H1 (cell line): ENCODE results near the gene FABP7. TPM values are rescaled to one million over a fixed set of nuclear protein-coding genes. Genes with fewer than 3 reads are reported as not detected.

Source experiments
- CTCF ChIA-PET: fragments of 300-600 bp; sonication (Branson Sonifier 250); formaldehyde crosslinking; loops from one replicate; lab custom pipeline; 2021; ENCODE audit not compliant: partially characterized antibody; lab: Charles Lee
- POLR2A ChIA-PET: fragments of 300-600 bp; sonication (Branson Sonifier 250); formaldehyde crosslinking; loops from one replicate; lab custom pipeline; 2021; ENCODE audit warnings: inconsistent platforms; ENCODE audit not compliant: partially characterized antibody; lab: Charles Lee
- DNase-seq, 2 experiments: peaks; one replicate each; pipeline versions ENCODE4 v3.0.0 to v3.0.0-alpha.2; 2010 to 2022; ENCODE audit warnings: low spot score in 2 of 2, low read depth in 1 of 2, mixed read lengths in 1 of 2
- FAIRE-seq: peaks from 2 replicates; lab custom pipeline; 2011; peaks lifted over from hg19 to GRCh38; lab: Jason Lieb, UNC
- H2AFZ ChIP-seq: 2 replicates; pipeline ENCODE4 v1.8.1; 2012; ENCODE audit warnings: low read length, inconsistent platforms
- H2AK5ac ChIP-seq: 2 replicates; pipeline ENCODE4 v1.6.1; 2013; ENCODE audit warnings: low read depth, low read length
- H2BK120ac ChIP-seq: replicated peaks from 2 replicates; pipeline ENCODE3; 2013; ENCODE audit warnings: low read depth, low read length, inconsistent platforms
- H2BK12ac ChIP-seq: 2 replicates; pipeline ENCODE4 v1.6.1; 2013; ENCODE audit warnings: low read depth, low read length
- H2BK15ac ChIP-seq: 2 replicates; pipeline ENCODE4 v1.6.1; 2013; ENCODE audit warnings: low read length
- H2BK20ac ChIP-seq: 2 replicates; pipeline ENCODE4 v1.6.1; 2013; ENCODE audit warnings: low read length
- H2BK5ac ChIP-seq: 2 replicates; pipeline ENCODE4 v1.6.1; 2013; ENCODE audit warnings: low read depth, low read length
- H3K14ac ChIP-seq: 2 replicates; pipeline ENCODE4 v1.6.1; 2013; ENCODE audit warnings: inconsistent platforms; ENCODE audit not compliant: insufficient read length
- H3K18ac ChIP-seq: 2 replicates; pipeline ENCODE4 v1.6.1; 2013; ENCODE audit warnings: low read length; ENCODE audit errors: extremely low read depth
- H3K23ac ChIP-seq: 2 replicates; pipeline ENCODE4 v1.6.1; 2013; ENCODE audit warnings: inconsistent platforms; ENCODE audit not compliant: insufficient read length
- H3K23me2 ChIP-seq: 2 replicates; pipeline ENCODE4 v1.6.1; 2013; ENCODE audit warnings: low read depth, low read length
- H3K27ac ChIP-seq: 2 replicates; pipeline ENCODE4 v1.6.1; 2011; ENCODE audit warnings: low read depth, low read length, inconsistent platforms
- H3K27me3 ChIP-seq, 4 experiments: replicated peaks in 1 of 4; 1 replicate in 1 of 4; 2 replicates in 3 of 4; pipeline versions ENCODE4 v1.6.1 to v1.8.1; 2011 to 2013; ENCODE audit warnings: low read length in 3 of 4, mild to moderate bottlenecking in 3 of 4, inconsistent platforms in 2 of 4, mixed read lengths in 2 of 4, moderate library complexity in 1 of 4; ENCODE audit not compliant: control insufficient read depth in 3 of 4, insufficient read depth in 3 of 4; ENCODE audit errors: extremely low read depth in 1 of 4
- H3K36me3 ChIP-seq, 4 experiments: 2 replicates each; pipeline versions ENCODE4 v1.6.1 to v1.8.1; 2011 to 2013; ENCODE audit warnings: mild to moderate bottlenecking in 4 of 4, low read length in 3 of 4, moderate library complexity in 2 of 4, control low read depth in 1 of 4, inconsistent platforms in 1 of 4; ENCODE audit not compliant: insufficient read depth in 4 of 4, control insufficient read depth in 2 of 4
- H3K4ac ChIP-seq: replicated peaks from 2 replicates; pipeline ENCODE3; 2013; ENCODE audit warnings: low read length, low read depth, mixed read lengths, inconsistent platforms; ENCODE audit not compliant: insufficient read length
- H3K4me1 ChIP-seq, 4 experiments: replicated peaks in 1 of 4; 1 replicate in 1 of 4; 2 replicates in 3 of 4; pipeline versions ENCODE4 v1.6.1 to v1.8.1; 2011 to 2013; ENCODE audit warnings: low read length in 3 of 4, inconsistent platforms in 2 of 4, mixed read lengths in 1 of 4; ENCODE audit not compliant: insufficient read depth in 4 of 4, control insufficient read depth in 3 of 4
- H3K4me2 ChIP-seq, 2 experiments: 2 replicates each; pipeline versions ENCODE4 v1.6.1 to v1.8.1; 2011 to 2013; ENCODE audit warnings: low read depth in 2 of 2, low read length in 2 of 2, control low read depth in 1 of 2, inconsistent platforms in 1 of 2, mild to moderate bottlenecking in 1 of 2; ENCODE audit not compliant: insufficient read depth in 1 of 2
- H3K4me3 ChIP-seq, 4 experiments: fragments of 200-600, 300-600 bp in 1 of 4; sonication (generic), shearing (Covaris generic), sonication (Bioruptor Twin) in 1 of 4; 2 replicates each; pipeline versions ENCODE4 v1.5.1 to v1.8.1; 2011 to 2016; ENCODE audit warnings: low read length in 4 of 4, low read depth in 3 of 4, control low read depth in 2 of 4, inconsistent platforms in 2 of 4, mild to moderate bottlenecking in 2 of 4, mixed read lengths in 1 of 4, moderate library complexity in 1 of 4; ENCODE audit not compliant: insufficient read depth in 2 of 4; ENCODE audit errors: extremely low read depth in 1 of 4
- H3K56ac ChIP-seq: replicated peaks from 2 replicates; pipeline ENCODE3; 2013; ENCODE audit warnings: low read depth, mild to moderate bottlenecking, mixed read lengths, low read length, inconsistent platforms; ENCODE audit not compliant: insufficient read length
- H3K79me1 ChIP-seq: 2 replicates; pipeline ENCODE4 v1.6.1; 2013; ENCODE audit warnings: low read depth, low read length, control low read depth
- H3K79me2 ChIP-seq, 2 experiments: 2 replicates each; pipeline versions ENCODE4 v1.6.1 to v1.8.1; 2012 to 2013; ENCODE audit warnings: low read length in 2 of 2, mild to moderate bottlenecking in 2 of 2, inconsistent platforms in 1 of 2; ENCODE audit not compliant: insufficient read depth in 2 of 2, control insufficient read depth in 1 of 2
- H3K9ac ChIP-seq, 4 experiments: replicated peaks in 1 of 4; 1 replicate in 1 of 4; 2 replicates in 3 of 4; pipeline versions ENCODE4 v1.6.1 to v1.8.1; 2011 to 2013; ENCODE audit warnings: low read depth in 3 of 4, low read length in 3 of 4, control low read depth in 2 of 4, mild to moderate bottlenecking in 2 of 4, moderate library complexity in 2 of 4, inconsistent platforms in 1 of 4; ENCODE audit errors: extremely low read depth in 1 of 4
- H3K9me3 ChIP-seq, 2 experiments: 2 replicates each; pipeline versions ENCODE4 v1.6.1 to v1.8.1; 2012 to 2013; ENCODE audit warnings: mild to moderate bottlenecking in 2 of 2, moderate library complexity in 2 of 2, control low read depth in 1 of 2, inconsistent platforms in 1 of 2, low read depth in 1 of 2, low read length in 1 of 2, mixed read lengths in 1 of 2; ENCODE audit not compliant: insufficient read depth in 2 of 2
- H4K20me1 ChIP-seq, 2 experiments: replicated peaks in 1 of 2; 2 replicates each; pipeline versions ENCODE3 to v1.8.1; 2011 to 2013; ENCODE audit warnings: inconsistent platforms in 2 of 2, low read length in 2 of 2, mild to moderate bottlenecking in 1 of 2; ENCODE audit not compliant: insufficient read depth in 2 of 2, control insufficient read depth in 1 of 2
- H4K5ac ChIP-seq: 2 replicates; pipeline ENCODE4 v1.6.1; 2013; ENCODE audit warnings: low read length, low read depth, mixed read lengths, inconsistent platforms; ENCODE audit not compliant: insufficient read length
- H4K8ac ChIP-seq: 2 replicates; pipeline ENCODE4 v1.8.0; 2013; ENCODE audit warnings: mild to moderate bottlenecking, moderate library complexity, low read length, inconsistent platforms; ENCODE audit not compliant: insufficient read depth; ENCODE audit errors: extremely low read depth
- H4K91ac ChIP-seq: replicated peaks from 2 replicates; pipeline ENCODE3; 2013; ENCODE audit warnings: low read length, mixed read lengths, inconsistent platforms; ENCODE audit not compliant: insufficient read length
- CHD2 ChIP-seq: IDR thresholded peaks from 2 replicates; pipeline ENCODE4 v1.6.1; 2012; ENCODE audit warnings: low read length, improper control_type of control experiment
- EZH2 ChIP-seq: fragments of 200-600 bp; sonication (generic); IDR thresholded peaks from 2 replicates; pipeline ENCODE4 v1.7.1; 2012; ENCODE audit warnings: low read depth, mild to moderate bottlenecking, moderate library complexity, low read length, inconsistent platforms; ENCODE audit not compliant: severe bottlenecking
- KDM1A ChIP-seq: fragments of 200-600, 300-600 bp; sonication (generic); IDR thresholded peaks from 2 replicates; pipeline ENCODE4 v1.7.1; 2016; ENCODE audit warnings: mild to moderate bottlenecking, low read length, borderline replicate concordance
- KDM4A ChIP-seq: IDR thresholded peaks from one replicate; pipeline ENCODE4 v1.7.1; 2012; ENCODE audit warnings: low read depth, mild to moderate bottlenecking, moderate library complexity, low read length, inconsistent platforms; ENCODE audit not compliant: severe bottlenecking
- SIN3A ChIP-seq, 2 experiments: IDR thresholded peaks in 1 of 2; conservative IDR thresholded peaks in 1 of 2; 2 replicates each; pipeline ENCODE4 v1.6.1; 2011 to 2012; ENCODE audit warnings: low read length in 2 of 2, improper control_type of control experiment in 1 of 2, low read depth in 1 of 2, mild to moderate bottlenecking in 1 of 2
- SIX5 ChIP-seq: IDR thresholded peaks from 2 replicates; pipeline ENCODE4 v1.6.1; 2011; ENCODE audit warnings: mild to moderate bottlenecking, low read depth, low read length
- TEAD4 ChIP-seq: IDR thresholded peaks from 2 replicates; pipeline ENCODE4 v1.6.1; 2012; ENCODE audit warnings: low read depth, low read length, inconsistent platforms, mixed read lengths
- WGBS, 2 experiments: shearing (Covaris generic) in 1 of 2; methylation state at CpG; one replicate each; pipeline versions ENCODE4 v1.1.6 to v1.1.7; 2013 to 2015; ENCODE audit warnings: low lambda C conversion rate in 2 of 2, mixed read lengths in 2 of 2, inconsistent platforms in 1 of 2, low coverage in 1 of 2, missing lambda C conversion rate in 1 of 2; ENCODE audit not compliant: insufficient replicate concordance in 2 of 2, insufficient coverage in 1 of 2, insufficient read length in 1 of 2; ENCODE audit errors: extremely low coverage in 1 of 2, missing lambda C conversion rate in 1 of 2; 5-methylcytosine and 5-hydroxymethylcytosine counted together
- polyA plus RNA-seq, 7 experiments: library from polyadenylated mRNA; depleted of rRNA in 3 of 7; stranded (reverse) in 5 of 7; unstranded in 2 of 7; fragments of >200 nt in 5 of 7; fragments of 200-250 nt in 2 of 7; gene quantifications; 1 replicate in 5 of 7; 2 replicates in 1 of 7; 4 replicates in 1 of 7; pipeline versions ENCODE4 v1.2.1 to v1.2.3, GENCODE V29; 2011 to 2013; ENCODE audit warnings: missing spikeins in 2 of 7, mixed read lengths in 2 of 7
- total RNA-seq: library from RNA; stranded (reverse); fragmentation: NEBNext Ultra II Directional; extraction: Animal tissue kit (Norgen Biotek cat#: 25700); gene quantifications from 2 replicates; pipeline ENCODE4 v1.2.1, GENCODE V29; 2021
- TF ChIP-seq, protein P1 (sequence below): IDR thresholded peaks from 2 replicates; pipeline ENCODE4 v1.6.1; 2012; ENCODE audit warnings: low read length, inconsistent platforms
- TF ChIP-seq, protein P2 (sequence below), 3 experiments: IDR thresholded peaks; 1 replicate in 2 of 3; 2 replicates in 1 of 3; pipeline versions ENCODE4 v1.5.1 to v1.6.1; 2011; ENCODE audit warnings: low read length in 3 of 3, mild to moderate bottlenecking in 3 of 3, inconsistent platforms in 2 of 3, low read depth in 1 of 3, moderate library complexity in 1 of 3; ENCODE audit not compliant: insufficient read depth in 1 of 3; ENCODE audit errors: control extremely low read depth in 1 of 3

Gene FABP7
- total and polyA plus RNA-seq, 2 of the 8 experiments (the other 6 are each of a cell fraction or from before 2014, with no cell fraction given): 10.6 to 13.1 TPM

DNA sequence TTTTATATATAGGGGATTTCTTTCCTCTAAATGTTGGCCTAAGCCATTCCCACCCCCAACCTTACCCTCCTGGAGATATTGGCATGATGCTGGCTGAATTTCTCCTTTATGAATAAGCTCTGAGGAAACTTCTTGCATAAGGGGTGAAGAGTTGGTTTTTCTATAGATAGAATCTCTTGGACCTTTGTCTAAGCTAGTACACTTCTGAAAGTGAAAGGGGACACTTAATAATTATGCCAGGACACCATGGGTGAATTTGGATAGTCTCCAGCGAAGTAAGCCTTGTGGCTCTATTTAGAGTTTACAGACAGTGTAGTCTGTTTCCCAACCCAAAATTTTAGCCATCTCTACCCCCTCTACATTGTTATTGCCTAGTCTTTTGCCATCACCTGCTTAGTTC, 27.1 kb upstream of the FABP7 start:
- no peak overlapping the region for H3K18ac ChIP-seq
- no peak overlapping the region for H3K27ac ChIP-seq
- H2BK20ac ChIP-seq: no peak overlapping the region
- no peak overlapping the region for H3K23ac ChIP-seq
- H3K27me3 ChIP-seq: 0 out of 7 replicates have a peak, but pooled peaks cover 0 to 1% (median 0%) of the 10 kb centered on the region in 4 experiments
- no peak overlapping the region for H4K8ac ChIP-seq
- H3K36me3 ChIP-seq: no peaks in the 10 kb centered on the region
- no peaks in the 10 kb centered on the region for H3K23me2 ChIP-seq
- no peak overlapping the region for H2BK120ac ChIP-seq
- no peak overlapping the region for H3K9ac ChIP-seq
- H3K4me2 ChIP-seq: no peak overlapping the region
- H3K79me1 ChIP-seq: no peaks in the 10 kb centered on the region
- H2BK15ac ChIP-seq: no peak overlapping the region
- H4K91ac ChIP-seq: no peak overlapping the region
- no peaks in the 10 kb centered on the region for H4K20me1 ChIP-seq
- H3K4me3 ChIP-seq: no peak overlapping the region
- no peak overlapping the region for H2AK5ac ChIP-seq
- H3K4me1 ChIP-seq: peaks cover 0 to 4% (median 1%) of the 10 kb centered on the region in 4 experiments; a peak in 1 of 7 replicates
- H3K9me3 ChIP-seq: peaks cover 3% of the 10 kb centered on the region in 2 experiments; a peak in 1 of 4 replicates
- no peak overlapping the region for H2BK12ac ChIP-seq
- DNase-seq: no peak
- 57% methylated on average over 1 of the region's 1 CpG; no CpG with 5 or more reads in 1 of the 2 experiments for WGBS, 2 experiments
- H4K5ac ChIP-seq: no peak overlapping the region
- no peak overlapping the region for H3K14ac ChIP-seq
- FAIRE-seq: no peak
- POLR2A ChIA-PET: no interaction called here
- H3K4ac ChIP-seq: no peak overlapping the region
- no peaks in the 10 kb centered on the region for H3K79me2 ChIP-seq
- no peak overlapping the region for H2AFZ ChIP-seq
- no peak for TF ChIP-seq KDM1A
- TF ChIP-seq EZH2: no peak
- no peak for TF ChIP-seq CHD2
- TF ChIP-seq KDM4A: no peak
- TF ChIP-seq SIN3A (conservative IDR thresholded peaks at IDR 0.05 in 1 of 2, IDR thresholded peaks at IDR 0.05 in 1 of 2; ENCODE audit: low read depth in 1 of 2, low read length in 2 of 2): no peak
- TF ChIP-seq, protein P1, sequence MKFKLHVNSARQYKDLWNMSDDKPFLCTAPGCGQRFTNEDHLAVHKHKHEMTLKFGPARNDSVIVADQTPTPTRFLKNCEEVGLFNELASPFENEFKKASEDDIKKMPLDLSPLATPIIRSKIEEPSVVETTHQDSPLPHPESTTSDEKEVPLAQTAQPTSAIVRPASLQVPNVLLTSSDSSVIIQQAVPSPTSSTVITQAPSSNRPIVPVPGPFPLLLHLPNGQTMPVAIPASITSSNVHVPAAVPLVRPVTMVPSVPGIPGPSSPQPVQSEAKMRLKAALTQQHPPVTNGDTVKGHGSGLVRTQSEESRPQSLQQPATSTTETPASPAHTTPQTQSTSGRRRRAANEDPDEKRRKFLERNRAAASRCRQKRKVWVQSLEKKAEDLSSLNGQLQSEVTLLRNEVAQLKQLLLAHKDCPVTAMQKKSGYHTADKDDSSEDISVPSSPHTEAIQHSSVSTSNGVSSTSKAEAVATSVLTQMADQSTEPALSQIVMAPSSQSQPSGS: no peak
- TF ChIP-seq, protein P2, sequence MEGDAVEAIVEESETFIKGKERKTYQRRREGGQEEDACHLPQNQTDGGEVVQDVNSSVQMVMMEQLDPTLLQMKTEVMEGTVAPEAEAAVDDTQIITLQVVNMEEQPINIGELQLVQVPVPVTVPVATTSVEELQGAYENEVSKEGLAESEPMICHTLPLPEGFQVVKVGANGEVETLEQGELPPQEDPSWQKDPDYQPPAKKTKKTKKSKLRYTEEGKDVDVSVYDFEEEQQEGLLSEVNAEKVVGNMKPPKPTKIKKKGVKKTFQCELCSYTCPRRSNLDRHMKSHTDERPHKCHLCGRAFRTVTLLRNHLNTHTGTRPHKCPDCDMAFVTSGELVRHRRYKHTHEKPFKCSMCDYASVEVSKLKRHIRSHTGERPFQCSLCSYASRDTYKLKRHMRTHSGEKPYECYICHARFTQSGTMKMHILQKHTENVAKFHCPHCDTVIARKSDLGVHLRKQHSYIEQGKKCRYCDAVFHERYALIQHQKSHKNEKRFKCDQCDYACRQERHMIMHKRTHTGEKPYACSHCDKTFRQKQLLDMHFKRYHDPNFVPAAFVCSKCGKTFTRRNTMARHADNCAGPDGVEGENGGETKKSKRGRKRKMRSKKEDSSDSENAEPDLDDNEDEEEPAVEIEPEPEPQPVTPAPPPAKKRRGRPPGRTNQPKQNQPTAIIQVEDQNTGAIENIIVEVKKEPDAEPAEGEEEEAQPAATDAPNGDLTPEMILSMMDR (IDR thresholded peaks at IDR 0.05; ENCODE audit: control extremely low read depth in 1 of 3, insufficient read depth in 1 of 3, low read depth in 1 of 3, low read length in 3 of 3): no peak
- TF ChIP-seq TEAD4: no peak
- no peak for TF ChIP-seq SIX5
- CTCF ChIA-PET: interaction anchor here (0.7 to 3.8 kb wide), 5 partner anchors 8 to 86 kb away, joined by 3 to 20 read pairs (median 3); no protein-coding TSS in a partner anchor
- H3K56ac ChIP-seq: no peak overlapping the region
- H2BK5ac ChIP-seq: no peak overlapping the region
